Measurements from ENCODE around the gene S100A14. TPM values are rescaled to one million over a fixed set of nuclear protein-coding genes. Genes with fewer than 3 reads are reported as not detected.

Gene S100A14
- total RNA-seq, 1 experiment from 2014 or later: 0.63 TPM

GRCh38 chr1:153648000-153648643, 32.0 kb upstream of the S100A14 start:
- no peak overlapping the region for H2BK120ac ChIP-seq (ENCODE audit: low read depth, low read length, poor library complexity, severe bottlenecking)
- H3K23me2 ChIP-seq (ENCODE audit: insufficient read length, low read depth, low read length, poor library complexity, severe bottlenecking): no peaks in the 10 kb centered on the region
- H4K8ac ChIP-seq (replicated peaks; ENCODE audit: insufficient read length, low read depth, low read length): no peak overlapping the region
- no peaks in the 10 kb centered on the region for H3K4me1 ChIP-seq (ENCODE audit: insufficient read depth, low read length)
- Mint-ChIP-seq H3K27me3 (ENCODE audit: low read depth) (peaks cover 4% of the 10 kb centered on the region; the same call in 1 of the 2 replicates), H3K4me1 (peaks cover 6% of the 10 kb centered on the region in 2 experiments), H3K9me3 (no peaks in the 10 kb centered on the region), H3K27ac (peak overlapping the region in 1 of 3 experiments; percentile 91; a peak in 3 of 7 replicates), H3K4me3 (no peak overlapping the region), H3K36me3 (ENCODE audit: insufficient read depth in 1 of 3, low read depth in 3 of 3) (peaks cover 19 to 37% (median 35%) of the 10 kb centered on the region in 3 experiments; a peak in 6 of 7 replicates)
- no peak overlapping the region for H2BK12ac ChIP-seq (ENCODE audit: insufficient read length, low read depth, low read length)
- H3K27me3 ChIP-seq (ENCODE audit: insufficient read depth, low read length): no peaks in the 10 kb centered on the region
- peak overlapping the region; percentile 64; the same call in 1 of the 2 replicates for H3K14ac ChIP-seq (ENCODE audit: insufficient read depth, low read length)
- TF ChIP-seq, protein P1, sequence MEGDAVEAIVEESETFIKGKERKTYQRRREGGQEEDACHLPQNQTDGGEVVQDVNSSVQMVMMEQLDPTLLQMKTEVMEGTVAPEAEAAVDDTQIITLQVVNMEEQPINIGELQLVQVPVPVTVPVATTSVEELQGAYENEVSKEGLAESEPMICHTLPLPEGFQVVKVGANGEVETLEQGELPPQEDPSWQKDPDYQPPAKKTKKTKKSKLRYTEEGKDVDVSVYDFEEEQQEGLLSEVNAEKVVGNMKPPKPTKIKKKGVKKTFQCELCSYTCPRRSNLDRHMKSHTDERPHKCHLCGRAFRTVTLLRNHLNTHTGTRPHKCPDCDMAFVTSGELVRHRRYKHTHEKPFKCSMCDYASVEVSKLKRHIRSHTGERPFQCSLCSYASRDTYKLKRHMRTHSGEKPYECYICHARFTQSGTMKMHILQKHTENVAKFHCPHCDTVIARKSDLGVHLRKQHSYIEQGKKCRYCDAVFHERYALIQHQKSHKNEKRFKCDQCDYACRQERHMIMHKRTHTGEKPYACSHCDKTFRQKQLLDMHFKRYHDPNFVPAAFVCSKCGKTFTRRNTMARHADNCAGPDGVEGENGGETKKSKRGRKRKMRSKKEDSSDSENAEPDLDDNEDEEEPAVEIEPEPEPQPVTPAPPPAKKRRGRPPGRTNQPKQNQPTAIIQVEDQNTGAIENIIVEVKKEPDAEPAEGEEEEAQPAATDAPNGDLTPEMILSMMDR (conservative IDR thresholded peaks at IDR 0.05): no peak
- H2AK5ac ChIP-seq (ENCODE audit: insufficient read length, low read length): no peak overlapping the region
- WGBS (ENCODE audit: extremely low coverage, insufficient read length, low lambda C conversion rate): no CpG with 5 or more reads among the region's 10 CpGs
- no peak overlapping the region for H3T11ph ChIP-seq (ENCODE audit: low read length)
- no peak overlapping the region for H3K27ac ChIP-seq (ENCODE audit: insufficient read length, low read depth, low read length)
- H4K5ac ChIP-seq (ENCODE audit: insufficient read length, low read depth, low read length): no peak overlapping the region
- no peak overlapping the region for H2BK20ac ChIP-seq (ENCODE audit: low read depth, low read length, poor library complexity, severe bottlenecking)
- no peak for DNase-seq
- no peak overlapping the region for H3K56ac ChIP-seq (ENCODE audit: insufficient read length, low read depth, low read length)
- peak overlapping the region; percentile 29 for H3K18ac ChIP-seq (ENCODE audit: insufficient read length, low read depth, low read length)
- no peaks in the 10 kb centered on the region for H3K79me2 ChIP-seq (ENCODE audit: insufficient read depth, low read length)
- no peak overlapping the region for H3K9ac ChIP-seq (ENCODE audit: extremely low read depth, insufficient read length, low read length)
- H2BK5ac ChIP-seq (ENCODE audit: insufficient read length, low read length): no peak overlapping the region
- no peak overlapping the region for H3K4ac ChIP-seq (ENCODE audit: low read depth, low read length)
- no peak overlapping the region for H3K4me2 ChIP-seq (ENCODE audit: insufficient read depth, insufficient read length, low read length)
- no peaks in the 10 kb centered on the region for H4K20me1 ChIP-seq (ENCODE audit: control insufficient read depth, insufficient read depth, insufficient read length)
- no peaks in the 10 kb centered on the region for H3K79me1 ChIP-seq (ENCODE audit: insufficient read depth, low read depth, low read length, poor library complexity, severe bottlenecking)
- no peaks in the 10 kb centered on the region for H3K9me3 ChIP-seq (ENCODE audit: control insufficient read depth, low read depth, low read length)
- no peak overlapping the region for H3K23ac ChIP-seq (ENCODE audit: insufficient read length, low read depth, low read length)
- no peak overlapping the region for H4K91ac ChIP-seq (ENCODE audit: insufficient read length, low read depth, low read length)
- H2BK15ac ChIP-seq (ENCODE audit: low read depth, low read length): no peak overlapping the region
- H2AFZ ChIP-seq (ENCODE audit: low read length): no peak overlapping the region
